LNCaP clone FGC (cell line): ENCODE results near the gene PANX2.

Experiments used
- DNase-seq: peaks from one replicate; pipeline ENCODE4 v3.0.0-alpha.2; 2011; ENCODE audit warnings: low read depth
- H3K4me3 ChIP-seq: 2 replicates; pipeline ENCODE4 v1.5.1; 2011; ENCODE audit warnings: mild to moderate bottlenecking, low read depth, low read length, control low read depth
- TF ChIP-seq, protein P1 (sequence below): IDR thresholded peaks from 2 replicates; pipeline ENCODE4 v1.5.1; 2012; ENCODE audit warnings: mild to moderate bottlenecking; ENCODE audit not compliant: control insufficient read depth, insufficient read depth; ENCODE audit errors: extremely low read depth

PANX2 gene

DNA sequence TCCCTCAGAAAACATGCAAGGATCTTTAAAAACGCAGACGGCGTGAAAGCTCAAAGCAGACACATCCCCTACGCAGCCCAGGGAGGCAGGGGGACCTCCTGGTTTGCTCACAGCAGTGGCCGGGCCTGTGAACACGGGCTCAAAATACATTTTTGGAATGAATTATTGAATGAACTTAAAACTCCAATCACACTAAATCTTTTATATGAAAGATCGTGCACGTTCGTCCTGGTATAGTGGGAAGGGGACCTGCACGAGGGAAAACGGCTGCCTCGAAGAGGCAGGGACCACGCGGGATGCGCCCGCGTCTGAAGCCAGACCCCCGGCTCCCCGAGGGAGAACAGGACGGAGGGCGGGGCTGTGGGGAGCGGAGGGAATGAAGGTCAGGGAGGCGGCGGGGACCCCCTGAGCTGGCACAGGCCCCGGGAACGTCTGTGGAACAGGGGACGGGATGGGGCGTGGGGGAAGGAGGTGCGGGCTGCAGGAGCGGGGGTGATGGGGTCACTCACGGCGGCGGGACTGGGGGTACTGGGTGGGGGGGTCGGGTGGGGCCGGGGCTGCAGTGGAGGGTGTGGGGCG, 1.3 kb upstream of the PANX2 start:
- TF ChIP-seq, protein P1, sequence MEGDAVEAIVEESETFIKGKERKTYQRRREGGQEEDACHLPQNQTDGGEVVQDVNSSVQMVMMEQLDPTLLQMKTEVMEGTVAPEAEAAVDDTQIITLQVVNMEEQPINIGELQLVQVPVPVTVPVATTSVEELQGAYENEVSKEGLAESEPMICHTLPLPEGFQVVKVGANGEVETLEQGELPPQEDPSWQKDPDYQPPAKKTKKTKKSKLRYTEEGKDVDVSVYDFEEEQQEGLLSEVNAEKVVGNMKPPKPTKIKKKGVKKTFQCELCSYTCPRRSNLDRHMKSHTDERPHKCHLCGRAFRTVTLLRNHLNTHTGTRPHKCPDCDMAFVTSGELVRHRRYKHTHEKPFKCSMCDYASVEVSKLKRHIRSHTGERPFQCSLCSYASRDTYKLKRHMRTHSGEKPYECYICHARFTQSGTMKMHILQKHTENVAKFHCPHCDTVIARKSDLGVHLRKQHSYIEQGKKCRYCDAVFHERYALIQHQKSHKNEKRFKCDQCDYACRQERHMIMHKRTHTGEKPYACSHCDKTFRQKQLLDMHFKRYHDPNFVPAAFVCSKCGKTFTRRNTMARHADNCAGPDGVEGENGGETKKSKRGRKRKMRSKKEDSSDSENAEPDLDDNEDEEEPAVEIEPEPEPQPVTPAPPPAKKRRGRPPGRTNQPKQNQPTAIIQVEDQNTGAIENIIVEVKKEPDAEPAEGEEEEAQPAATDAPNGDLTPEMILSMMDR = no peak
- DNase-seq = no peak
- H3K4me3 ChIP-seq = peak overlapping the region; percentile 47

DNA sequence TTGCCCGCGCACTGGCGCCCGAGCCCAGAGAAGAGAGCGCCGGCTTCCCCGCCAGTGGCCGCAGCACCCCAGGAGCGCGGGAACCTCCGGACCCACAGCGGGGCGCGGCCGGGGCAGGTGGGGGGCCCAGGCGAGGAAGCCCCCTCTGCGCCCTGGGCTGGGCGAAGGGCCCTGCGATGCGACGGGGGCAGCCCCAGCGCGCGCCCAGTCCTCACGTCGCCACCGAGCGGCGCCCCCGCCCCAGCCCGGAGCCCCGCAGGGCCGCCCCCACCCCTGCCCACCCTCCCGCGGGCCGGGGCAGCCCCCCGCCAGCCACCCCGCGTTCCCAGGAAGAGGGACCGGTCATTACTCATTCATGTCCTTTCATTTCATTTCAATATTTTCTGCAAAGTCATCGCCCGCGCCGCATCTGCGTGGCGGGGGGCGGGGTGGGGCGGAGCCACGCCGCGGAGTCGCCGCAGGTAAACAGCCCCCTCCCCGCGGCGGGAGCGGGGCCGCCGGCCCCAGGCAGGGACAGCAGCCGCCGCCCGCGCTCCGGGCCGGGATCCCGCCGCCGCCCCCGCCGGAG, 673 bp upstream of the PANX2 start:
- TF ChIP-seq, protein P1 = no peak
- DNase-seq = no peak
- peak overlapping the region; percentile 47 for H3K4me3 ChIP-seq

DNA sequence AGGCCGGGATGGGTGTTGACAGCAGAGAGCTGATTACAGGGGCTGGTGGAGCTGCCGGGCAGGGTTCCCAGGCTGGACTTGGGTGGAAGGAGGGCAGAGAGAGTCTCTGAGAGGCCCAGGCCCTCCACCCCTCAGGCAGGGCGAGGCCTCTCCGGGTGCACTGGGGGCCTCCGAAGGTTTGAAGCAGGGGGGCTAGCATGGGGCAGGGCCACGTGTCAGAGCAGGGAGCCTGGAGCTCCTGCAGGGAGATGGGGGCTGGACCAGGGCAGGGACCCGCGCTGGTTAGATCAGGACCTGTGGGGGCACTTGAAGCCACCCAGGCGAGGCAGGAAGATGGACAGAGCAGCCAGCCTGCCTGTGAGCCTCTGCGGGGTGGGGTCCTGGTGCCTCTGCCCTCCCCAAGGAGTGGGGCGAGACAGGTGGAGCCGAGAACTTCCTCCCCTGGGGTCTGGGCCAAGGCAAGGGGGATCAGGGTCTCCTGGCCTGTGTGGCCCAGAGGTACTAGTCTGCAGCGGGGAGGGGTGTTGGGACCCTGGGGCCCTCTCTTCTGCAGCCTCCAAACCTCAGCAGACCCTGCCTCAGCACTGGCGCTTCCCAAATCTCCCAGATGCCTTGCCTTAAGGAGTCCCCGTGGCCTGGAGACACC, 911 bp downstream of the PANX2 start:
- DNase-seq = no peak
- TF ChIP-seq, protein P1 = no peak
- no peak overlapping the region for H3K4me3 ChIP-seq

DNA sequence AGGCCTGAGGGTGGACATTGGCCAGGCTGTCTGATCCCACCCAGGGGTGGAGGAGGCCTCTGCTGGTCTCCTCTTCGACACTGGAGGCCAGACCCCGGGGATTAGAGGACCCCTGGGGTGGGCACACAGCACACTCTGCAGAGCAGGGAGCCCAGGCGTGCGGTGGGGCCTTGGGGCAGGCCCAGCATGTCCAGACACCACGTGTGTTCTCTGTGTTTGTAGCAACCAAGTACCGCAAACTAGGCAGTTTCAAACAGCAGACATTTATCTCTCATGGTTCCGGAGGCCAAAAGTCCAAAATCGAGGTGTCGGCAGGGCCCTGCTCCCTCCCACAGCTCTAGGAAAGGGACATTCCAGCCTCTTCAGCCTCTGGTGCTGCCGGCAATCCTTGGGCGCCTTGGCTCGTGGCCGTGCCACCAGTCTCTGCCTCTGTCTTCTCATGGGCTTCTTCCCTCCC, 1.5 kb downstream of the PANX2 start:
- no peak overlapping the region for H3K4me3 ChIP-seq
- TF ChIP-seq, protein P1 = no peak
- DNase-seq = no peak

DNA sequence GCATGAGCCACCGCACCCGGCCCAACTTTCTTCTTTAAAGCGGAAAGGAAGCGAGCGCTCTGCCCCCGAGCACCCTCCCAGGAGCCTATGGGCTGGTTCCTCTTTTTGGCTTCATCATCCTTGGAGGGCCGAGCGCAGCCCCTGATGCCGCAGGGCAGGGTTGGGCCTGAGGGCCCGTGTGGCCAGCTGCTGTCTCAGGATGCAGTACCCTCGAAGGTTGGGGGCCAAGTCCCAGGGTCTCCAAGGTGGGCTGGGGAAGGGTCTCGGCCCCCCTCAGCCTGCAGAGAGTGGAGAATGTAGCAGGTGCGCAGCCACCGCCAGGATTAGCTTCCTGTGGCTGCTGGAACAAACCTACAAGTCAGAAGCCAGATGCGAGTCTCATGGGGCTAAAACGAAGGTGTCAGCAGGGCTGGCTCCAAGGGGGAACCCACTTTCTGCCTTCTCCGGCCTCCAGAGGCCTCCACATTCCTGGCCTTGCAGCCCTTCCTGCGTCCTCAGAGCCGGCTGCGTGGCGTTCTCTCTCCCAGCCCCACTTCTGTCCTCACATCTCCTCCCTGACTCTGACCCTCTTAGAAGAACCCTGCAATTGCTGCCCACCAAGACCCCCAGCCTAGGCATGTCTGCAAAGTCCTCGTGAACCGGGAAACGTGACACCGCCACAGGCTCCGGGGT, 2.9 kb downstream of the PANX2 start:
- no peak overlapping the region for H3K4me3 ChIP-seq
- DNase-seq = no peak
- TF ChIP-seq, protein P1 = no peak

DNA sequence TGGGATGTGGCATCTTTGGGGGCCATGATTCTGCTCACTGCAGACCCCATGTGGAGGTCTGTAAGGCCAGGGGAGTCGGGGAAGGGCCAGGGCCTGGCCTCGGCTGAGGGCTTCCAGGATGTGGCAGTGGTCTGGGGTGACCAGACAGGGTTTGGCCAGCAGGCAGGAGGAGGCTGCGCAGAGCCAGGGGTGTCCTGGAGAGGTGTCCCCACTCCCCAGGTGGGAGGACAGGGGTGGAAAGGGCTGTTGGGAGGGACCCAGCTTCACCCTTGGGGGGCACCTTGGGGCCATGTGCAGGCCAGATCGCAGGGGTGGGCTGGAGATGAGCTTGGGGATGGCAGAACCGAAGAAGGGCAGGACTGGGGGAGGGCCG, 3.4 kb downstream of the PANX2 start:
- TF ChIP-seq, protein P1 = no peak
- DNase-seq = no peak
- no peak overlapping the region for H3K4me3 ChIP-seq
